ENCODE results near the gene NANOG. TPM values are rescaled to one million over a fixed set of nuclear protein-coding genes. Genes with fewer than 3 reads are reported as not detected.
"Not testable (repeated sequence)": the region's sequence is repeated elsewhere in the genome, so short reads cannot be mapped to it uniquely, and the experiment has no call there.

The NANOG gene
- 0.43 TPM for total RNA-seq

- DNase-seq (ENCODE audit: low spot score), result not testable (repeated sequence)
Observed at GRCh38 chr12:7788884-7789528, at the start of gene NANOG. Gene NANOG, plus strand, starts transcription at chr12:7789402. Its CDS starts 213 bp downstream, at chr12:7789615.

- no peak for DNase-seq (ENCODE audit: low spot score)
Observed at GRCh38 chr12:7747246-7747645, 42.0 kb upstream of the NANOG start, which contains the start of gene CLEC4C. Gene CLEC4C, minus strand, starts transcription at chr12:7747375. Its CDS starts 27 bp downstream, at chr12:7747348.

GRCh38 chr12:7748852-7749251, 40.4 kb upstream of the NANOG start:
- no peak for DNase-seq (ENCODE audit: low spot score)

- no peak for DNase-seq (ENCODE audit: low spot score)
Observed at GRCh38 chr12:7749442-7749841, 39.8 kb upstream of the NANOG start.

- DNase-seq (ENCODE audit: low spot score), result no peak
Observed at GRCh38 chr12:7750350-7750749, 38.9 kb upstream of the NANOG start.

- DNase-seq (ENCODE audit: low spot score), result no peak
Observed at GRCh38 chr12:7751394-7751793, 37.8 kb upstream of the NANOG start.

- not testable (repeated sequence) for DNase-seq (ENCODE audit: low spot score)
Observed at GRCh38 chr12:7751941-7752922, 37.0 kb upstream of the NANOG start.

- not testable (repeated sequence) for DNase-seq (ENCODE audit: low spot score)
Observed at GRCh38 chr12:7755668-7756067, 33.5 kb upstream of the NANOG start.

GRCh38 chr12:7756993-7757392, 32.2 kb upstream of the NANOG start:
- DNase-seq (ENCODE audit: low spot score), result no peak

- no peak for DNase-seq (ENCODE audit: low spot score)
Observed at GRCh38 chr12:7758766-7759140, 30.4 kb upstream of the NANOG start.

- DNase-seq (ENCODE audit: low spot score), result no peak
Observed at GRCh38 chr12:7769999-7770398, 19.2 kb upstream of the NANOG start.

GRCh38 chr12:7781274-7781673, 7.9 kb upstream of the NANOG start:
- no peak for DNase-seq (ENCODE audit: low spot score)

- DNase-seq (ENCODE audit: low spot score), result no peak
Observed at GRCh38 chr12:7782055-7782454, 7.1 kb upstream of the NANOG start.

- DNase-seq (ENCODE audit: low spot score), result not testable (repeated sequence)
Observed at GRCh38 chr12:7783433-7783832, 5.8 kb upstream of the NANOG start.

- no peak for DNase-seq (ENCODE audit: low spot score)
Observed at GRCh38 chr12:7784701-7785100, 4.5 kb upstream of the NANOG start.

- no peak for DNase-seq (ENCODE audit: low spot score)
Observed at GRCh38 chr12:7787574-7788293, 1.5 kb upstream of the NANOG start.

- DNase-seq (ENCODE audit: low spot score), result no peak
Observed at GRCh38 chr12:7788294-7788660, 925 bp upstream of the NANOG start.

- DNase-seq (ENCODE audit: low spot score), result no peak
Observed at GRCh38 chr12:7793211-7793610, 4.0 kb downstream of the NANOG start.

- not testable (repeated sequence) for DNase-seq (ENCODE audit: low spot score)
Observed at GRCh38 chr12:7797269-7797668, 8.1 kb downstream of the NANOG start.

GRCh38 chr12:7797698-7798398, 8.6 kb downstream of the NANOG start:
- peak; percentile 32 for DNase-seq (ENCODE audit: low spot score)

- not testable (repeated sequence) for DNase-seq (ENCODE audit: low spot score)
Observed at GRCh38 chr12:7798750-7799308, 9.6 kb downstream of the NANOG start.

All from mucosa of gallbladder (tissue), 1 donor.